PC-3 (cell line): ENCODE measurements around the gene NTF3. TPM values are rescaled to one million over a fixed set of nuclear protein-coding genes. Genes with fewer than 3 reads are reported as not detected.

Experiments used
- ATAC-seq: fragments of 200-7000 bp; cut with Tn5 transposase; 2 replicates; pipeline ENCODE4 v1.9.1; 2020; ENCODE audit warnings: mild to moderate bottlenecking, moderate library complexity
- BruUV-seq: library from RNA; stranded (reverse); fragments of 400-500 nt; replicated peaks from 2 replicates; lab custom pipeline; 2021; lab: Mats Ljungman, UMichigan
- CTCF ChIA-PET: fragments of 300-600 bp; sonication (Branson Sonifier 250); formaldehyde crosslinking; loops from one replicate; lab custom pipeline; 2022; ENCODE audit warnings: antibody characterized with exemption; lab: Charles Lee
- POLR2A ChIA-PET: fragments of 300-600 bp; sonication (Branson Sonifier 250); formaldehyde crosslinking; loops from one replicate; lab custom pipeline; 2022; ENCODE audit warnings: antibody characterized with exemption; ENCODE audit not compliant: unreplicated experiment; lab: Charles Lee
- DNase-seq: peaks from one replicate; pipeline ENCODE4 v3.0.0-alpha.2; 2015
- H2AFZ ChIP-seq: fragments of 300-600 bp; sonication (generic); 2 replicates; pipeline ENCODE4 v1.6.0; 2016; ENCODE audit warnings: antibody characterized with exemption, low read length
- H3F3A ChIP-seq: fragments of 300-600 bp; sonication (generic); one replicate; pipeline ENCODE4 v1.6.0; 2017; ENCODE audit warnings: antibody characterized with exemption, low read length, control low read depth, mild to moderate bottlenecking; ENCODE audit not compliant: unreplicated experiment
- H3K27ac ChIP-seq: fragments of 300-600 bp; sonication (generic); 2 replicates; pipeline ENCODE4 v1.5.1; 2016; ENCODE audit warnings: mild to moderate bottlenecking, low read length
- H3K27me3 ChIP-seq: fragments of 300-600 bp; sonication (generic); 2 replicates; pipeline ENCODE4 v1.6.1; 2016; ENCODE audit warnings: low read length, mixed read lengths
- H3K36me3 ChIP-seq: fragments of 300-600 bp; sonication (generic); 2 replicates; pipeline ENCODE4 v1.6.1; 2016; ENCODE audit warnings: low read depth, mixed run types, low read length, mixed read lengths
- H3K4me1 ChIP-seq: fragments of 300-600 bp; sonication (generic); 2 replicates; pipeline ENCODE4 v1.5.1; 2016; ENCODE audit warnings: low read length; ENCODE audit not compliant: insufficient read depth
- H3K4me2 ChIP-seq: fragments of 300-600 bp; sonication (generic); 2 replicates; pipeline ENCODE4 v1.6.0; 2016; ENCODE audit warnings: low read length
- H3K4me3 ChIP-seq: fragments of 300-600 bp; sonication (generic); 2 replicates; pipeline ENCODE4 v1.5.1; 2016; ENCODE audit warnings: mild to moderate bottlenecking, low read length, mixed read lengths
- H3K79me2 ChIP-seq: fragments of 300-600 bp; sonication (generic); 2 replicates; pipeline ENCODE4 v1.6.1; 2017; ENCODE audit warnings: low read length, mixed read lengths
- H3K9ac ChIP-seq: fragments of 300-600 bp; sonication (generic); 2 replicates; pipeline ENCODE4 v1.6.0; 2016; ENCODE audit warnings: mild to moderate bottlenecking, low read length
- H3K9me2 ChIP-seq: fragments of 300-600 bp; sonication (generic); replicated peaks from 2 replicates; pipeline ENCODE4 v1.6.1; 2016; ENCODE audit warnings: mixed run types, low read length, mixed read lengths
- H3K9me3 ChIP-seq: fragments of 300-600 bp; sonication (generic); 2 replicates; pipeline ENCODE4 v1.6.1; 2016; ENCODE audit warnings: low read length, mixed read lengths
- H4K20me1 ChIP-seq: fragments of 300-600 bp; sonication (generic); 2 replicates; pipeline ENCODE4 v1.6.1; 2016; ENCODE audit warnings: low read length, mixed read lengths
- CTCF ChIP-seq: fragments of 300-600 bp; sonication (generic); conservative IDR thresholded peaks from 2 replicates; pipeline ENCODE4 v1.5.1; 2017; ENCODE audit warnings: antibody characterized with exemption, low read depth, mild to moderate bottlenecking, low read length
- EZH2 ChIP-seq: fragments of 300-600 bp; sonication (generic); IDR thresholded peaks from one replicate; pipeline ENCODE4 v1.6.1; 2017; ENCODE audit warnings: antibody characterized with exemption, mild to moderate bottlenecking, low read length; ENCODE audit not compliant: unreplicated experiment
- EZH2phosphoT487 ChIP-seq: fragments of 300-600 bp; sonication (generic); IDR thresholded peaks from 2 replicates; pipeline ENCODE4 v1.6.1; 2018; ENCODE audit warnings: mild to moderate bottlenecking, antibody characterized with exemption, low read length, borderline replicate concordance
- intact Hi-C: fragments of 100-400 bp; cut with micrococcal nuclease; formaldehyde crosslinking; loops from 2 replicates; pipeline ENCODE4 v1.9.0; 2023
- total RNA-seq: library from RNA; depleted of rRNA; stranded (reverse); fragments of >200 nt; gene quantifications from 2 replicates; pipeline ENCODE4 v1.2.3, GENCODE V29; 2014

NTF3 gene
- total RNA-seq, 1 experiment from 2014 or later = not detected

DNA sequence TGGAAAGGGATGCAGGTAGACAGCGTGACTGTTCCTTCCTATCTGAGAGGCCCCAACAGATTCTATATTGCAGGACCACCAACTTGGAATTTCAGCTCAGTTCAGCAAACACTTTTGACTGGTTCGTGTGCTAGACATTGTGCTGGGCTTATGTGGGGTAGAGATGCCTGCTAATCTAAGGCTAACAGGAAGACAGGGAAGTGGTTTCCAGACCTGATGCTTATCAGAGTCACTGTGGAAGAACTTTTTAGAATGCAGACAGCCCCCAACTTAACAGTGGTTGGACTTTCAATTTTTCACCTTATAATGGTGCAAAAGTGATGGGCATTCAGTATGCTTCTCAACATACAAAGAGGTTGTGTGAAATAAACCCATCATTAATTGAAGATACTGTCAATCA is 32.2 kb downstream of the NTF3 start:
- CTCF ChIA-PET = no interaction called here
- H3K79me2 ChIP-seq = no peaks in the 10 kb centered on the region
- no peak overlapping the region for H2AFZ ChIP-seq
- no peaks in the 10 kb centered on the region for H3F3A ChIP-seq
- no peak overlapping the region for H3K27ac ChIP-seq
- no peaks in the 10 kb centered on the region for H3K9me3 ChIP-seq
- H3K9me2 ChIP-seq = no peaks in the 10 kb centered on the region
- H3K4me1 ChIP-seq = no peaks in the 10 kb centered on the region
- POLR2A ChIA-PET = no interaction called here
- TF ChIP-seq EZH2phosphoT487 (no peak), CTCF (no peak), EZH2 (no peak)
- intact Hi-C loops = no loop called here
- H3K36me3 ChIP-seq = no peaks in the 10 kb centered on the region
- BruUV-seq = no TSS peak
- no peak overlapping the region for H3K4me2 ChIP-seq
- no peak for ATAC-seq
- no peaks in the 10 kb centered on the region for H4K20me1 ChIP-seq
- H3K4me3 ChIP-seq = no peak overlapping the region
- no peak for DNase-seq
- peaks cover 4% of the 10 kb centered on the region; the same call in 1 of the 2 replicates for H3K27me3 ChIP-seq
- H3K9ac ChIP-seq = no peak overlapping the region

- TF ChIP-seq CTCF (no peak), EZH2phosphoT487 (no peak), EZH2 (no peak)
- DNase-seq (no peak), ATAC-seq (no peak)
- no peaks in the 10 kb centered on the region for H3K9me3 ChIP-seq
- POLR2A ChIA-PET = no interaction called here
- H4K20me1 ChIP-seq = no peaks in the 10 kb centered on the region
- intact Hi-C loops = no loop called here
- no peaks in the 10 kb centered on the region for H3F3A ChIP-seq
- H3K79me2 ChIP-seq = no peaks in the 10 kb centered on the region
- no peak overlapping the region for H3K9ac ChIP-seq
- peaks cover 8% of the 10 kb centered on the region; the same call in 1 of the 2 replicates for H3K27me3 ChIP-seq
- H3K36me3 ChIP-seq = no peaks in the 10 kb centered on the region
- no peaks in the 10 kb centered on the region for H3K4me1 ChIP-seq
- no peak overlapping the region for H3K4me2 ChIP-seq
- no peaks in the 10 kb centered on the region for H3K9me2 ChIP-seq
- no peak overlapping the region for H3K4me3 ChIP-seq
- H3K27ac ChIP-seq = no peak overlapping the region
- CTCF ChIA-PET = no interaction called here
- no peak overlapping the region for H2AFZ ChIP-seq
- no TSS peak for BruUV-seq
Measured at GRCh38 chr12:5465384-5465783, 33.5 kb downstream of the NTF3 start.

- ChIA-PET POLR2A (no interaction called here), CTCF (no interaction called here)
- Histone ChIP-seq H3K4me3 (no peak overlapping the region), H3K36me3 (no peaks in the 10 kb centered on the region), H3K4me2 (no peak overlapping the region), H3K9ac (no peak overlapping the region), H3F3A (no peaks in the 10 kb centered on the region), H3K27ac (no peak overlapping the region), H2AFZ (no peak overlapping the region), H3K9me3 (no peaks in the 10 kb centered on the region), H3K27me3 (peaks cover 13% of the 10 kb centered on the region; the same call in 1 of the 2 replicates), H3K9me2 (no peaks in the 10 kb centered on the region), H4K20me1 (no peaks in the 10 kb centered on the region), H3K79me2 (no peaks in the 10 kb centered on the region), H3K4me1 (no peaks in the 10 kb centered on the region)
- TF ChIP-seq EZH2 (no peak), CTCF (no peak), EZH2phosphoT487 (no peak)
- DNase-seq (no peak), ATAC-seq (no peak)
- BruUV-seq = no TSS peak
- intact Hi-C loops = no loop called here
Measured at GRCh38 chr12:5466521-5466960, 34.6 kb downstream of the NTF3 start.
